ENCODE measurements around the gene TRPM6.

DNA sequence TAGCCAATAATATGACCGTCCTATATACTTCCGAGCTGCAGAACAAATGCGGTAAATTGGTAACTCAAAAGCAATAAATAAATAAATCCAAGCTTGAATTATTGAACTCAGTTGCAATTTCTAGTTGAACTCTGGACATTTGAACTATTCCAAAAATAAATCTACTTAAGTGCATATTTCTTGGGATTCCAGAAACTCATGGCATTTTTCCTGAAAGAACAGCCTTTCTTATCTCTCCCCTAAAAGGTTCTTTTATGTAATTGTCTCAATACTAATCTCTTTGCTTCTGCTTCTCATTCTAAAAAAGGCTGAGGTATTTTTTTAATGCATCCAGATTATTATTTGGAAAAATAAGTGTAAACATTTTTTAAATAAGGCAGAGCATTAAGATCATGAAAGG lies 131.7 kb downstream of the TRPM6 start:
- TF ChIP-seq, protein P1, sequence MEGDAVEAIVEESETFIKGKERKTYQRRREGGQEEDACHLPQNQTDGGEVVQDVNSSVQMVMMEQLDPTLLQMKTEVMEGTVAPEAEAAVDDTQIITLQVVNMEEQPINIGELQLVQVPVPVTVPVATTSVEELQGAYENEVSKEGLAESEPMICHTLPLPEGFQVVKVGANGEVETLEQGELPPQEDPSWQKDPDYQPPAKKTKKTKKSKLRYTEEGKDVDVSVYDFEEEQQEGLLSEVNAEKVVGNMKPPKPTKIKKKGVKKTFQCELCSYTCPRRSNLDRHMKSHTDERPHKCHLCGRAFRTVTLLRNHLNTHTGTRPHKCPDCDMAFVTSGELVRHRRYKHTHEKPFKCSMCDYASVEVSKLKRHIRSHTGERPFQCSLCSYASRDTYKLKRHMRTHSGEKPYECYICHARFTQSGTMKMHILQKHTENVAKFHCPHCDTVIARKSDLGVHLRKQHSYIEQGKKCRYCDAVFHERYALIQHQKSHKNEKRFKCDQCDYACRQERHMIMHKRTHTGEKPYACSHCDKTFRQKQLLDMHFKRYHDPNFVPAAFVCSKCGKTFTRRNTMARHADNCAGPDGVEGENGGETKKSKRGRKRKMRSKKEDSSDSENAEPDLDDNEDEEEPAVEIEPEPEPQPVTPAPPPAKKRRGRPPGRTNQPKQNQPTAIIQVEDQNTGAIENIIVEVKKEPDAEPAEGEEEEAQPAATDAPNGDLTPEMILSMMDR (IDR thresholded peaks at IDR 0.05) = no peak
- TF ChIP-seq EP300 (IDR thresholded peaks at IDR 0.05) (no peak), POLR2A (IDR thresholded peaks at IDR 0.05) (no peak)
